HG02642 (cell line): ENCODE data around the gene SLC25A11.

Experiments
- ATAC-seq: cut with Tn5 transposase; IDR thresholded peaks from one replicate; pipeline ENCODE4 v1.9.1; 2021; ENCODE audit warnings: mild to moderate bottlenecking; ENCODE audit not compliant: unreplicated experiment, poor library complexity

SLC25A11 gene

DNA sequence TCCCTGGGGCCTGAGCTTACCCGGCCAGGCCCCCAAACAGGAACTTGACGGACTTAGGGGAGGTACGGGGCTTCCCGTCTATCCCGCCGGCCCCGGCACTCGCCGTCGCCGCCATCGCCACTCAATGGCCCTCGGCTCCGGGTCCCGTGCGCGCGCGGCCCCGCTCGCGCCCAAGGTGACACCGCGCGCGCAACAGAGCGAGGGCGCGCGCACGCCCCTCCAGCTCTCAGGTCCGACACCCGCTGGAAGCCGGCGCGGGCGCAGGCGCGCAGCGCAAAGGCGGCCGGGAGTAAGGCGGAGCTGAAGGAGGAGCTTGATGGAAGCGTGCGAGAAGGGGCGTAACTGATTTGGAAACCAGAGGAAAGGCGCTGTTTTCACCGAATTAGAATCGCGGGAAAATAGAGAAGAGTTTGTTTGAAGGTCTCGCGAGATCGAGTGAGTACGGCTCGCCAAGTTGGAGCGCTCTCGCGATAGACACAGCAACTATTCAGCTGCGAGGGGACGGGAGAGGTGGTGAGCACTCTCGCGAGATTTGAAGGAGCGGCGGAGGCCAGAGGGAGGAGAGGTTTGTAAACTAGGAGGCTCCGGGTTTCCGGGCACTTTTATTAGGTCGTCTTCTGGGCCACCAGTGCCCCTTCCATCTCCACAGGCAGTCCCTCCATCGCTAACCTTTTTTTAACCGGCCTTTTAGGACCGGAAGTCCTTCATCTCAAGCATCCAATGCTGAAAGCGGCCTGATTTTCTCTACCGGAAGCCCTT lies at the start of gene SLC25A11, which contains the start of gene RNF167:
SLC25A11 (minus strand) TSS at position 251 of the 759 bp plus-strand sequence; CDS start at position 115, 136 bp downstream.
RNF167 (plus strand) TSS at position 473 of the 759 bp plus-strand sequence. CDS start 642 bp downstream, outside the sequence.
- ATAC-seq = peak; percentile 80

DNA sequence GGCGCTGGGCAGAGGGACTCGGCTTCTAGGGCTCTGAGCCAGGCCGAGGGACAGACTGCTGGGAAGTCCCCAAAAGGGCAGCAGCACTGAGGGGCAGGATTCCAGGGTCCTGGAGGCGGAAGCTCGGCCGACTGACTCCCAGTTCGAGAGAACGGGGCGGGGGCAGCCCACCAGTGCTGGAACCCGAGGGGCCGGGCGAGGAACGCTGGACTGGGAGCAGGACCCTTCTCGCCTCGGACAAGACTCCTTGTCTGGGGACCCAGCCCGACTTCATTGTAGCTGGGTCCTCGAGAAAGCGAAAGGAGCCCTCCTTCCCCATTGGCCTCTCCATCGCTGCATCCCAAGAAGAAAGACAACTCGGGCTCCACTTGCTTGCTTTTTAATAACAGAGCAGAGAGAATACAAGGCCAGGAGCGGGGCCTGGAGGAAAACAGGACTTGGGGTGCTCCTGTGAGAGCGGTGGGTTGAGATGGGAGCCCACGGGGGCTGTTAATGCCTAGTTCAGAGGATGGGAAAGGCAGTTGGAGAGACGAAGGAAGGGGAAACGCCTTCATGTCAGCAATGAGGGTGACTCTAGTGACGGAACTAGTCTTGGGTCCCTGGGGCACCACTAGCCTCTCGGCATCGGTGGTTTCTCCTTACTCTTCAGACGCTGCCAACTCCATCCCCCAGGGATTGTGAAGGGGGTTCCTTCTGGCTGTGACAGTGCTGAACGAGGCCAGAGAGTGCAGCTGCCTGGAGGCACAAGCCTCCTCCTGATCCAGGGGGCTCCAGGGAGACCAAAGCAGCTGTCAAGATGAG lies 48.1 kb upstream of the SLC25A11 start:
- ATAC-seq = no peak

DNA sequence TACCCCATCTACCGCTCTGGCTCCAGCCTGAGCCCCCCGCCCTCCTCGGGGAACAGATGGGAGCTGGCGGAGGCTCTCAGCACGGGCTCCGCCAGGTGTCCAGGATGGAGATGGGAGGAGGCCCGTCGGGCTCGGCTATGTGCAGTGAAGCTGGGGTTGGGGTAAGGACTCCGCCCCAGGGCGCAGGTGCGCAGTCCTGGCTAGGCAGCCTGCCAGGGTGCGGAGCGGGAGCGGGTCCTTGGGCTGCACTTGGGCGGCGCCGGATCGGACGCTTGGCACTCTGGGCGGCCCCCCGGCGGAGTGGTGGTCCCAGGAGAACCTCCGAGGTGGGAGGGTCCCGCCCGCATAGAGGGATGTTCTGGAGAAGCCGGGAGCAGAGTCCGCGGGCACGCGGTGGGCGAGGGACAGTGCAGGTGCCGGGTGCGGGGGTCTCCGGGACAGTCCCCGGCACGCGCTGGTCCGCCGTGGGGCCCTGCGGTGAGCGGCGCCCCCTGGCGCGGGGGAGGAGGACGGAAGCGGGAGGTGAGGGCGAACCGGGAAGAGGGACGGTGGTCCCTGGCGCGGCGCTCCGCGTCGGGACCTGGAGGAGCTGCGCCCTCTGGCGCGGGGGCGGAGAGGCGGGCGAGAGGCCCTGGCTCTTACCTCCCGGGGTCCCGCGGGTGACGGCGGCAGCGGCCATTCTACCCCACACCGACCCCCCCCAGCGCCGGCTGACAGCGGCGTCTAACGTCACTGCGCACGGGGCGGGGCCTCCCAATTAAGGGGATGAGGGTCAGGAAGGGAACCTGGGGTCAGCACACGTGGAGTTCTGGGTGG lies 47.3 kb upstream of the SLC25A11 start, which contains the start of gene CAMTA2:
CAMTA2 (minus strand) TSS at position 725 of the 816 bp plus-strand sequence. CDS start 1,453 bp downstream, outside the sequence.
- peak; percentile 77 for ATAC-seq

DNA sequence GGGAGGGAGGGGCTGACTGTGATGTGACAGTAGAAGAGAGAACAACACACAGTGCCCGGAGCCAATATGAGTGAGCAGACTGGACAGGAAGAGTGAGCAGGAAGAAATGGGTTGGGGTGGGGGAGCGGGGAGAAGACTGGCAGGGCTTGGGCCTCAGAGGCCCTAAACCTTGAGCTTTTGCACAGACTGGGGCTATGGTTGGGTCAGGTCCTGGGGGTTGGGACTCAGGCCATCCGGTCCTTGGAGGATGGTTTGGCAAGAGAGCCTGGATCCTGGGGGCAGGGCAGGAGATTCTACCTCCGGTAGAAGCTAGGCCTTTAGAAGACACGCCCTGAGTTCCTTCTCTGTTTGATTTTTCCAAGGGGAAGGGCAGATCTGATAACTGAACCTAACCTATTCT lies 46.6 kb upstream of the SLC25A11 start:
- no peak for ATAC-seq

GRCh38 chr17:4982305-4982704 lies 42.5 kb upstream of the SLC25A11 start:
- ATAC-seq = no peak

GRCh38 chr17:4980644-4981216 lies 40.9 kb upstream of the SLC25A11 start:
- ATAC-seq = no peak

GRCh38 chr17:4978726-4979125 lies 38.9 kb upstream of the SLC25A11 start:
- ATAC-seq = no peak

DNA sequence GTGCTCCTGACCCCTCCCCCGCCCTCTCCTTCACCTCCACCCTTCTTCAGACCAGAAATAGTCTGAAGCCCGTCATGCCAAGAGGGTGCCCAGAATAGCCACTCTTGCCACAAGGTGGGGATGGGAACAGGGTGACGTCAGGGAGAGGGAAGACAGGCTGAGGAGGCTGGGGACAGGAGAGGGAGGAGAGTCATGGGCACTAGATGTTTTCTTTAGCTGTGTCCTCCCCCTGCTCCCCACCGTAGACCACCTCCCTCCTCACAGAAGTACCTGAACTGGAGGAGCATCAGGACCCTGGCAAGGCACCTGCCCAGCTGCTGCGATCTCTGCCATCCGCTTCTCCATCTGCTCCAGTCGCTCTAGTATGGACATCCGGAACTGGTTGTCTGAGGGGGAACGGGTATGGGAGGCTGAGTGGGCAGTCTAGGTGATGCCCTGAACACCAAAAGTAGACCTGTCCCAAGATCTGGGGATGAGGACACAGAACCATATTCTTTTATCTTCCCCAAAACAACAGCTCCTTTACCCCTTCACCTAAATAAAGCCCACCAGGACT lies 34.3 kb upstream of the SLC25A11 start:
- ATAC-seq = no peak

- no peak for ATAC-seq
Measured at GRCh38 chr17:4973256-4974114, 33.6 kb upstream of the SLC25A11 start.

- ATAC-seq = no peak
Measured at GRCh38 chr17:4972752-4973151, 32.9 kb upstream of the SLC25A11 start.

DNA sequence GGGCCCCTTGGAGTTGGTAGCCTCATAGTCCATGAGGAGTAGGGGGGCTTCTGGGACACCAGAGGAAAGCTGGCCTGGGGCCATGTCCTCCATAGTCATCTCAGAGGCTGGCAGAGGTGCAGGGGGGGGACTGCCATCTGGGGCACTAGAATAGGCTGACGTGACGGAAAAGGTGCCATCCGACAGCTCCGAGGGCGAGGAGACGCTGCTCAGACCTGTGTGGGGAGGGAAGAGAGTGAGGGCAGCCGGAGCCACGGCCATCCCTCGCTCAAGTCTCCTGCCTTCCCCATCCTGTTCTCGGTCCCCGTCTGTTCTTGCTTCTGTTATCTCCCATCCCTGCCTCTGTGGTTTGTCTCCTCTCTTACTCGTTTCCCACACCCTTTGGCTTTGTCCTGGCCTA lies 32.5 kb upstream of the SLC25A11 start:
- no peak for ATAC-seq

DNA sequence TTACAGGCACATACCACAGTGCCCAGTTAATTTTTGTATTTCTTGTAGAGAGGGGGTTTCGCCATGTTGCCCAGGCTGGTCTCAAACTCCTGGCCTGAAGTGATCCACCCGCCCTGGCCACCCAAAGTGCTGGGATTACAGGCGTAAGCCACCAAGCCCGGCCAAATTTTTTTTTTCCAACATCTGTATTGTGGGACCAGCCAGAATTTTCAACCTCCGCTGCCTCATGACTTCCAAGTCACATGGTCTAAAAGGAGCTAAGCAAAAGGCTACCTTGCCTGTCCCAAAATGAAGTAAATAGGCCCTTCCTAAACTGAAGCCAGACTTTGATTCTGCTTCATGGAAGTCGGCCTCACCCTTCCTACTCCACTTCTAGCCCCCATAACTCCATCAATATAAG lies 32.0 kb upstream of the SLC25A11 start:
- no peak for ATAC-seq

DNA sequence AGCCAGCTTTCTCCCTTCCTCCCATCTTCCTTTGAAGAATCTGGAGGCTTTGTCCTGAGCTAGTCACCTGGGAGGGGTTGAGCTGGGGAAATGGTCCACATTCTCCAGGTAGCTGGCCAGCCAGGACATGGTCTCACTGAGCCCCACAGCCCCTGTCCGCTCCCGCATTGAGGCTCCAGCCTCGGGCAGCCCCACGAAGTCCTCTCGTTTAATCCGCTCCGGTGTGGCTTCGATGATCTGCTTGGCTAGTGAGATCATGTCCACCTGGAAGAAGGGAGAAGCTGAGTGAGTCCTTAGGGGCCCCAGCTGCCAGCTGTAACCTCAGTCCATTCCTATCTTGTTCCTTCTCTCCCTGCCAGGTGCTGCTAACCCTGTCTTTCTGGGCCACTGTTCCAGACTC lies 30.4 kb upstream of the SLC25A11 start:
- no peak for ATAC-seq

DNA sequence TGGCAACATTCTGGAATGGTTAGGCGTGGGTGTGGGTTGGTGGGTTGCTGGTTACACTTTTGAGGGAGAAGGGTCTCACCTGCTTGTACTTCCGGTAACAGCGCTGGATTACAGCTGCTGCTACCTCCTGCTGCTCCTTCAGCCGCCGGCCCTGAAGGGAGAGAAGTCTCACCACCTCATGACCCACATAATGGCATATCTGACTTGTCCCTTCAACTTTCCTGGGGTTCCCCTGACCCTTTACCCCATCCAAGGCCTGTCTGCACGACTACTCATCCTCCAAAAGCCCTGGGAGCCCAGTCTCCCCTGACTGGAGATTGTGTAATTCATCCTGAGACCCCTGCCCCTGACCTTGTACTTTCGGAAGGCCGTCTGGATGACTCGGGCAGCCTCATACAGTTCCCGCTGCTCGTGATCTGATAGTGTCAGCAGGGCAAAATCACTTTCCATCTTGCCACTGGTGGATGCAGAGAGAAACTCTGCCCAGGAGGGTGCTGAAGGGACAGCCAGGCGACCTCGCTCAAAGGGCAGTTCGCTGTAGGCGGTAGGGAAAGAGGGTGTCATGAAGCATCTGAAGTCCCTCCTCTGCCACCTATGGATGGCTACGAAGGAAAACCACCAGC lies 29.8 kb upstream of the SLC25A11 start:
- no peak for ATAC-seq

DNA sequence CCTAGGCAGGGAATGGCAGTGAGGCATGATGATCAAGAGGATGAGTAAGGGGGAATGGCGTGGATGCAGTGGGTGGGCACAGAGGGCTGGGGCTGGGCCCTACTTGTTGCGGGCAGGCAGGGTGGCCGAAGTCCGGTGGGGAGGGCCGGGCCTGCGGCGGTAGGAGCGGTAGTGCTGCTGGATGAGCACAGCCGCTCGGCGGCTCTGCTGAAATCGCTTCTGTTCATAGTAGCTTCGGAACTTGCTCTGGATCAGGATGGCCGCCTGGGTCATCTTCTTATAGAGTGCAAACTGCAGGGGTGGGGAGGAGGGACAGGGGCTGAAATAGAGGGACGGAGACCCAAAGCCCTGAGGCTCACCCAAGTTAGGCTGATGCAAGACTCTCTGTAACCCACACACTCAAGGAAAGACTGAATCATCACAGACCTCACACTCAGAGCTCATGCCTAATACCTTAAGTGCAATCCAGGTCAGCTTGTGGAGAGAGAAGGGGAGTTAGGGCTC lies 29.3 kb upstream of the SLC25A11 start:
- no peak for ATAC-seq

DNA sequence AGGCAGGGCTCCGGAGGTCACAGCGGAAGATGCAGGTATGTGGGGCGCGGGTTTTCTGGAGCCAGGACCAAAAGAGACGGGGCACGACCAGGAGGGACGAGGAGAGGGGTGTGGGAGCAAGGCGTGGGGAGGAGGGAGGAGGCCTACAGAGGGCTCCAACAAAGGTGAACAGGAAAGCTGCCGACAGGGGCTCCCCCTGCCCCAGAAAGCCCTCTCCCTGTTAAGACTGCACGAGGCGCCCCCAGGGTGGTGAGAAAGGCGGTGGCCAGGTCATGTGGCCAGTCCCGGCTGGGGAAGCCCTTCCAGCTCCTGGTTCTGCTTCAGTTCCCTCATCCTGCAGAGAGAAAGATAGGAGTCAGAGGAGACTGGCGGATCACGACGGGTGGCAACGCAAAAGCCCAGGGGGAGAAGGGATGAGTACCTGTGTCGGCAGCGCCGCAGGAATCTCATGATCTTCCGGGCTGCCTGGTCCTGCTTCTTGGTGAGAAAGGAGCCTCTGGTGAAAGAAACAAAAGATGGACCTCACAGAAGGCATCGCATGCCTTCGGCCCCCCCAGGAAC lies 28.7 kb upstream of the SLC25A11 start:
- no peak for ATAC-seq

GRCh38 chr17:4967539-4968485 lies 28.0 kb upstream of the SLC25A11 start, which contains the start of gene SPAG7:
TSS of gene SPAG7 (minus strand) at chr17:4967817. CDS start at chr17:4967804, 13 bp downstream.
- ATAC-seq = peak; percentile 69
